ENCODE results near the gene CLIC3. TPM values are rescaled to one million over a fixed set of nuclear protein-coding genes. Genes with fewer than 3 reads are reported as not detected.

The CLIC3 gene
- total and polyA plus RNA-seq, 12 donors: 0.22 to 6.4 (median 0.93) TPM; not detected in 3

- TF ChIP-seq CTCF (IDR thresholded peaks at IDR 0.05): no peak
- TF ChIP-seq POLR2A (IDR thresholded peaks at IDR 0.05): no peak
- peak in 4 of 7 donors; percentile 53 to 75 (median 68) for DNase-seq
- 27 to 57% (median 54%) methylated on average over 2 to 15 of the region's 15 CpGs for WGBS, 4 donors
Measured at GRCh38 chr9:136952321-136952850, 44.0 kb downstream of the CLIC3 start.

GRCh38 chr9:136951541-136952320, 44.6 kb downstream of the CLIC3 start, which contains the start of gene LCN12:
TSS of gene LCN12 (plus strand) at chr9:136952273. CDS start at chr9:136952328, 55 bp downstream.
- Histone ChIP-seq H3K27ac (peak within 1 kb of the TSS in 2 of 5 donors; percentile 91 to 93), H3K4me3 (no peak within 1 kb of the TSS), H3K36me3 (replicated peaks in 1 of 2) (no peaks in the 10 kb centered on the region), H3K4me1 (replicated peaks in 1 of 2) (peaks cover 14 to 28% of the 10 kb centered on the region in 2 donors), H3K9me3 (replicated peaks in 1 of 3) (no peaks in the 10 kb centered on the region), H3K27me3 (no peaks in the 10 kb centered on the region)
- WGBS, 4 donors: 40 to 86% (median 55%) methylated on average over 4 to 14 of the region's 14 CpGs
- no peak for TF ChIP-seq POLR2A (IDR thresholded peaks at IDR 0.05)
- TF ChIP-seq CTCF (IDR thresholded peaks at IDR 0.05): no peak
- intact Hi-C loops (cut with DNase I): loop anchor here in 1 of 2 donors (5.0 kb wide), 1 partner anchor 76 kb away; the partner anchor contains the start of gene ABCA2
- peak in 2 of 7 donors; percentile 42 to 66 for DNase-seq

More at GRCh38 chr9:136952321-136952850, 44.0 kb downstream of the CLIC3 start:
- no peaks in the 10 kb centered on the region for H3K27me3 ChIP-seq
- H3K4me1 ChIP-seq (replicated peaks in 1 of 2): peaks cover 14 to 28% of the 10 kb centered on the region in 2 donors
- H3K36me3 ChIP-seq (replicated peaks in 1 of 2): no peaks in the 10 kb centered on the region
- no peak overlapping the region for H3K4me3 ChIP-seq
- intact Hi-C loops (cut with DNase I): loop anchor here in 1 of 2 donors (5.0 kb wide), 1 partner anchor 75 kb away; the partner anchor contains the start of gene ABCA2
- H3K27ac ChIP-seq: peak overlapping the region in 2 of 5 donors; percentile 91 to 93
- H3K9me3 ChIP-seq (replicated peaks in 1 of 3): no peaks in the 10 kb centered on the region

GRCh38 chr9:136950656-136951276, 45.6 kb downstream of the CLIC3 start:
- WGBS, 4 donors: 27 to 72% (median 39%) methylated on average over 2 to 9 of the region's 9 CpGs
- no peaks in the 10 kb centered on the region for H3K36me3 ChIP-seq (replicated peaks in 1 of 2)
- H3K9me3 ChIP-seq (replicated peaks in 1 of 3): no peaks in the 10 kb centered on the region
- H3K4me1 ChIP-seq (replicated peaks in 1 of 2): peaks cover 14 to 28% of the 10 kb centered on the region in 2 donors
- DNase-seq: peak; percentile 45 to 68 (median 60)
- peak overlapping the region in 4 of 5 donors; percentile 72 to 93 (median 87) for H3K27ac ChIP-seq
- no peaks in the 10 kb centered on the region for H3K27me3 ChIP-seq
- TF ChIP-seq POLR2A (IDR thresholded peaks at IDR 0.05): no peak
- no peak for TF ChIP-seq CTCF (IDR thresholded peaks at IDR 0.05)
- intact Hi-C loops (cut with DNase I): loop anchor here in 1 of 2 donors (5.0 kb wide), 1 partner anchor 77 kb away; the partner anchor contains the start of gene ABCA2
- H3K4me3 ChIP-seq: peak overlapping the region in 2 of 4 donors; percentile 59 to 82
